A549 (cell line): ENCODE measurements around the gene CFAP61. TPM values are rescaled to one million over a fixed set of nuclear protein-coding genes. Genes with fewer than 3 reads are reported as not detected.

Experiments
- ATAC-seq, 2 experiments: fragments of 200-7000 bp in 1 of 2; fragments of >200 bp in 1 of 2; cut with Nextera tagmentation in 1 of 2; cut with Tn5 transposase in 1 of 2; 3 replicates each; pipeline versions ENCODE4 v1.8.0 to v1.9.1; 2018 to 2020; ENCODE audit warnings: mild to moderate bottlenecking in 1 of 2, moderate library complexity in 1 of 2
- CTCF ChIA-PET: fragments of 300-600 bp; sonication (Branson Sonifier 250); formaldehyde crosslinking; extraction: SDS; loops from one replicate; lab custom pipeline; 2021; ENCODE audit warnings: antibody characterized with exemption, inconsistent platforms; lab: Yijun Ruan, JAX
- POLR2A ChIA-PET: fragments of 350-600 bp; formaldehyde crosslinking; extraction: SDS; loops from one replicate; lab custom pipeline; 2021; ENCODE audit warnings: antibody characterized with exemption, inconsistent platforms; lab: Yijun Ruan, JAX
- DNase-seq, 2 experiments: peaks; one replicate each; pipeline versions ENCODE4 v3.0.0 to v3.0.0-alpha.2; 2011 to 2016; ENCODE audit warnings: low read depth in 1 of 2, low spot score in 1 of 2
- FAIRE-seq: peaks from 2 replicates; lab custom pipeline; 2011; peaks lifted over from hg19 to GRCh38; lab: Jason Lieb, UNC
- H3K27ac ChIP-seq, 2 experiments: fragments of >200 bp; sonication (Bioruptor Twin); formaldehyde crosslinking; 3 replicates each; pipeline ENCODE4 v1.5.1; 2016 to 2017
- H3K4me1 ChIP-seq: fragments of >200 bp; sonication (Bioruptor Twin); formaldehyde crosslinking; 3 replicates; pipeline ENCODE4 v1.6.1; 2016
- H3K4me2 ChIP-seq: fragments of >200 bp; sonication (Bioruptor Twin); formaldehyde crosslinking; 3 replicates; pipeline ENCODE4 v1.6.1; 2016
- H3K4me3 ChIP-seq: fragments of >200 bp; sonication (Bioruptor Twin); formaldehyde crosslinking; 3 replicates; pipeline ENCODE4 v1.5.1; 2016
- H3K9me3 ChIP-seq: fragments of >200 bp; sonication (Bioruptor Twin); formaldehyde crosslinking; 3 replicates; pipeline ENCODE4 v1.6.1; 2016
- CBX8 ChIP-seq: fragments of 200-600 bp; sonication (generic); IDR thresholded peaks from 2 replicates; pipeline ENCODE4 v1.6.1; 2016
- CTCF ChIP-seq: fragments of >200 bp; sonication (Bioruptor Twin); formaldehyde crosslinking; IDR thresholded peaks from 3 replicates; pipeline ENCODE4 v1.5.1; 2016
- ELK1 ChIP-seq: fragments of 150-350 bp; IDR thresholded peaks from 2 replicates; pipeline ENCODE4 v1.6.1; 2014; ENCODE audit warnings: low read depth, mild to moderate bottlenecking, low read length
- FOXS1 ChIP-seq: fragments of 250-450 bp; sonication (Bioruptor Pico); IDR thresholded peaks from 2 replicates; pipeline ENCODE4 v1.5.0; 2020; ENCODE audit warnings: mild to moderate bottlenecking, moderate library complexity
- JUNB ChIP-seq: fragments of >200 bp; sonication (Bioruptor Twin); formaldehyde crosslinking; IDR thresholded peaks from 2 replicates; pipeline ENCODE4 v1.6.1; 2016
- MYC ChIP-seq: IDR thresholded peaks from 2 replicates; pipeline ENCODE4 v1.6.1; 2012; ENCODE audit warnings: mild to moderate bottlenecking, inconsistent platforms, low read length, improper control_type of control experiment, borderline replicate concordance
- NFE2L2 ChIP-seq: fragments of 150-350 bp; conservative IDR thresholded peaks from 2 replicates; pipeline ENCODE4 v1.6.1; 2014; ENCODE audit warnings: low read length
- NPAS2 ChIP-seq: fragments of 250-450 bp; sonication (Bioruptor Pico); IDR thresholded peaks from 2 replicates; pipeline ENCODE4 v1.8.0; 2022; ENCODE audit warnings: mild to moderate bottlenecking, moderate library complexity, borderline replicate concordance
- RNF2 ChIP-seq: fragments of 200-600 bp; sonication (generic); IDR thresholded peaks from 2 replicates; pipeline ENCODE4 v1.6.1; 2016; ENCODE audit warnings: low read depth, mild to moderate bottlenecking, antibody characterized with exemption, moderate library complexity, borderline replicate concordance
- SMC3 ChIP-seq: fragments of >200 bp; sonication (Bioruptor Twin); formaldehyde crosslinking; IDR thresholded peaks from 3 replicates; pipeline ENCODE4 v1.6.1; 2018; ENCODE audit warnings: inconsistent platforms
- USF2 ChIP-seq: fragments of 450-650 bp; IDR thresholded peaks from 2 replicates; pipeline ENCODE4 v1.6.1; 2014; ENCODE audit warnings: antibody characterized with exemption
- ZC3H11A ChIP-seq: fragments of 450-650 bp; IDR thresholded peaks from 2 replicates; pipeline ENCODE4 v1.6.1; 2014; ENCODE audit warnings: antibody characterized with exemption, mild to moderate bottlenecking
- ZSCAN20 ChIP-seq: fragments of 250-450 bp; sonication (Bioruptor Pico); IDR thresholded peaks from 2 replicates; pipeline ENCODE4 v1.8.0; 2022; ENCODE audit warnings: mild to moderate bottlenecking, moderate library complexity
- WGBS: methylation state at CpG from one replicate; pipeline ENCODE4 v1.1.6; 2017; ENCODE audit errors: missing lambda C conversion rate; 5-methylcytosine and 5-hydroxymethylcytosine counted together
- polyA plus RNA-seq, 4 experiments: library from polyadenylated mRNA; depleted of rRNA in 3 of 4; stranded (reverse); fragments of >200 nt; fragmentation: RNase III in 1 of 4; extraction: RNeasy Plus Mini Kit Qiagen cat#74134 plus additional on column Dnase treatment in 1 of 4; gene quantifications; 2 replicates in 3 of 4; 3 replicates in 1 of 4; pipeline ENCODE4 v1.2.3, GENCODE V29; 2011 to 2017
- TF ChIP-seq, protein P1 (sequence below): IDR thresholded peaks from 2 replicates; pipeline ENCODE4 v1.6.1; 2012
- TF ChIP-seq, protein P2 (sequence below): IDR thresholded peaks from 2 replicates; pipeline ENCODE4 v1.6.1; 2012
- TF ChIP-seq, protein P3 (sequence below): fragments of 200-600 bp; sonication (generic); IDR thresholded peaks from 2 replicates; pipeline ENCODE4 v1.6.1; 2016; ENCODE audit warnings: antibody characterized with exemption, mild to moderate bottlenecking, moderate library complexity
- TF ChIP-seq, protein P4 (sequence below): fragments of >200 bp; sonication (Bioruptor Twin); formaldehyde crosslinking; IDR thresholded peaks from 3 replicates; pipeline ENCODE4 v1.6.1; 2016
- TF ChIP-seq, protein P5 (sequence below): IDR thresholded peaks from 2 replicates; pipeline ENCODE4 v1.6.1; 2012; ENCODE audit warnings: low read depth, borderline replicate concordance

Gene CFAP61
- polyA plus RNA-seq, 2 of the 4 experiments (the other 2 are of a cell fraction) = 0.39 to 0.70 TPM

- no peak for ATAC-seq
- H3K4me3 ChIP-seq = no peak overlapping the region
- H3K4me1 ChIP-seq = no peaks in the 10 kb centered on the region
- TF ChIP-seq JUNB (no peak), CTCF (no peak), USF2 (no peak), CBX8 (no peak), RNF2 (no peak)
- TF ChIP-seq, protein P1, sequence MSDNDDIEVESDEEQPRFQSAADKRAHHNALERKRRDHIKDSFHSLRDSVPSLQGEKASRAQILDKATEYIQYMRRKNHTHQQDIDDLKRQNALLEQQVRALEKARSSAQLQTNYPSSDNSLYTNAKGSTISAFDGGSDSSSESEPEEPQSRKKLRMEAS = no peak
- TF ChIP-seq, protein P2, sequence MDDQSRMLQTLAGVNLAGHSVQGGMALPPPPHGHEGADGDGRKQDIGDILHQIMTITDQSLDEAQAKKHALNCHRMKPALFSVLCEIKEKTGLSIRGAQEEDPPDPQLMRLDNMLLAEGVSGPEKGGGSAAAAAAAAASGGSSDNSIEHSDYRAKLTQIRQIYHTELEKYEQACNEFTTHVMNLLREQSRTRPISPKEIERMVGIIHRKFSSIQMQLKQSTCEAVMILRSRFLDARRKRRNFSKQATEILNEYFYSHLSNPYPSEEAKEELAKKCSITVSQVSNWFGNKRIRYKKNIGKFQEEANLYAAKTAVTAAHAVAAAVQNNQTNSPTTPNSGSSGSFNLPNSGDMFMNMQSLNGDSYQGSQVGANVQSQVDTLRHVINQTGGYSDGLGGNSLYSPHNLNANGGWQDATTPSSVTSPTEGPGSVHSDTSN = no peak
- TF ChIP-seq, all 56 proteins: peak for 0
- no peak for FAIRE-seq
- Histone ChIP-seq H3K4me2 (no peak overlapping the region), H3K27ac (no peak overlapping the region), H3K9me3 (no peaks in the 10 kb centered on the region)
- ChIA-PET CTCF (no interaction called here), POLR2A (no interaction called here)
- DNase-seq = no peak
- WGBS = 47% methylated on average over 10 of the region's 10 CpGs
These were observed 144.3 kb downstream of the CFAP61 start for GRCh38 chr20:20196610-20197009.

GRCh38 chr20:20198011-20198410 is 145.7 kb downstream of the CFAP61 start:
- ATAC-seq (no peak), FAIRE-seq (no peak), DNase-seq (no peak)
- Histone ChIP-seq H3K4me2 (no peak overlapping the region), H3K27ac (no peak overlapping the region), H3K4me3 (no peak overlapping the region), H3K9me3 (no peaks in the 10 kb centered on the region), H3K4me1 (no peaks in the 10 kb centered on the region)
- TF ChIP-seq, protein P3, sequence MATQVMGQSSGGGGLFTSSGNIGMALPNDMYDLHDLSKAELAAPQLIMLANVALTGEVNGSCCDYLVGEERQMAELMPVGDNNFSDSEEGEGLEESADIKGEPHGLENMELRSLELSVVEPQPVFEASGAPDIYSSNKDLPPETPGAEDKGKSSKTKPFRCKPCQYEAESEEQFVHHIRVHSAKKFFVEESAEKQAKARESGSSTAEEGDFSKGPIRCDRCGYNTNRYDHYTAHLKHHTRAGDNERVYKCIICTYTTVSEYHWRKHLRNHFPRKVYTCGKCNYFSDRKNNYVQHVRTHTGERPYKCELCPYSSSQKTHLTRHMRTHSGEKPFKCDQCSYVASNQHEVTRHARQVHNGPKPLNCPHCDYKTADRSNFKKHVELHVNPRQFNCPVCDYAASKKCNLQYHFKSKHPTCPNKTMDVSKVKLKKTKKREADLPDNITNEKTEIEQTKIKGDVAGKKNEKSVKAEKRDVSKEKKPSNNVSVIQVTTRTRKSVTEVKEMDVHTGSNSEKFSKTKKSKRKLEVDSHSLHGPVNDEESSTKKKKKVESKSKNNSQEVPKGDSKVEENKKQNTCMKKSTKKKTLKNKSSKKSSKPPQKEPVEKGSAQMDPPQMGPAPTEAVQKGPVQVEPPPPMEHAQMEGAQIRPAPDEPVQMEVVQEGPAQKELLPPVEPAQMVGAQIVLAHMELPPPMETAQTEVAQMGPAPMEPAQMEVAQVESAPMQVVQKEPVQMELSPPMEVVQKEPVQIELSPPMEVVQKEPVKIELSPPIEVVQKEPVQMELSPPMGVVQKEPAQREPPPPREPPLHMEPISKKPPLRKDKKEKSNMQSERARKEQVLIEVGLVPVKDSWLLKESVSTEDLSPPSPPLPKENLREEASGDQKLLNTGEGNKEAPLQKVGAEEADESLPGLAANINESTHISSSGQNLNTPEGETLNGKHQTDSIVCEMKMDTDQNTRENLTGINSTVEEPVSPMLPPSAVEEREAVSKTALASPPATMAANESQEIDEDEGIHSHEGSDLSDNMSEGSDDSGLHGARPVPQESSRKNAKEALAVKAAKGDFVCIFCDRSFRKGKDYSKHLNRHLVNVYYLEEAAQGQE = no peak
- TF ChIP-seq NPAS2 (no peak), ZSCAN20 (CRISPR knock-in tag) (no peak), NFE2L2 (no peak)
- ChIA-PET CTCF (no interaction called here), POLR2A (no interaction called here)
- WGBS = 8% methylated on average over 1 of the region's 1 CpG

- no peak for FAIRE-seq
- 56% methylated on average over 24 of the region's 24 CpGs for WGBS
- Histone ChIP-seq H3K4me3 (no peak overlapping the region), H3K27ac (no peak overlapping the region), H3K4me2 (no peak overlapping the region), H3K9me3 (no peaks in the 10 kb centered on the region), H3K4me1 (no peaks in the 10 kb centered on the region)
- DNase-seq = no peak
- no peak for ATAC-seq
- ChIA-PET CTCF (no interaction called here), POLR2A (no interaction called here)
- TF ChIP-seq NPAS2 (no peak), SMC3 (no peak), MYC (no peak), FOXS1 (CRISPR knock-in tag) (no peak), ZC3H11A (no peak), ELK1 (no peak)
- TF ChIP-seq, protein P4, sequence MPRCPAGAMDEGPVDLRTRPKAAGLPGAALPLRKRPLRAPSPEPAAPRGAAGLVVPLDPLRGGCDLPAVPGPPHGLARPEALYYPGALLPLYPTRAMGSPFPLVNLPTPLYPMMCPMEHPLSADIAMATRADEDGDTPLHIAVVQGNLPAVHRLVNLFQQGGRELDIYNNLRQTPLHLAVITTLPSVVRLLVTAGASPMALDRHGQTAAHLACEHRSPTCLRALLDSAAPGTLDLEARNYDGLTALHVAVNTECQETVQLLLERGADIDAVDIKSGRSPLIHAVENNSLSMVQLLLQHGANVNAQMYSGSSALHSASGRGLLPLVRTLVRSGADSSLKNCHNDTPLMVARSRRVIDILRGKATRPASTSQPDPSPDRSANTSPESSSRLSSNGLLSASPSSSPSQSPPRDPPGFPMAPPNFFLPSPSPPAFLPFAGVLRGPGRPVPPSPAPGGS = no peak
- TF ChIP-seq, protein P5, sequence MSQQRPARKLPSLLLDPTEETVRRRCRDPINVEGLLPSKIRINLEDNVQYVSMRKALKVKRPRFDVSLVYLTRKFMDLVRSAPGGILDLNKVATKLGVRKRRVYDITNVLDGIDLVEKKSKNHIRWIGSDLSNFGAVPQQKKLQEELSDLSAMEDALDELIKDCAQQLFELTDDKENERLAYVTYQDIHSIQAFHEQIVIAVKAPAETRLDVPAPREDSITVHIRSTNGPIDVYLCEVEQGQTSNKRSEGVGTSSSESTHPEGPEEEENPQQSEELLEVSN = no peak
- TF ChIP-seq, protein P1 = no peak
These were observed 147.2 kb downstream of the CFAP61 start for GRCh38 chr20:20199361-20200160.
